ENCODE results near the gene ROPN1B. TPM values are rescaled to one million over a fixed set of nuclear protein-coding genes. Genes with fewer than 3 reads are reported as not detected.

The ROPN1B gene
- total and polyA plus RNA-seq, 2 experiments from 2014 or later: not detected

GRCh38 chr3:126018545-126018944 lies 49.6 kb downstream of the ROPN1B start:
- Histone ChIP-seq H3F3A (replicated peaks; ENCODE audit: low read depth) (no peaks in the 10 kb centered on the region), H3K36me3 (ENCODE audit: insufficient read depth) (no peaks in the 10 kb centered on the region), H3K27me3 (ENCODE audit: insufficient read depth) (no peaks in the 10 kb centered on the region), H3K4me2 (no peak overlapping the region), H3K27ac (ENCODE audit: low read depth) (no peak overlapping the region), H3K4me1 (ENCODE audit: insufficient read depth) (peaks cover 25% of the 10 kb centered on the region), H3K4me3 (no peak overlapping the region), H3K79me2 (replicated peaks; ENCODE audit: insufficient read depth) (no peaks in the 10 kb centered on the region), H4K20me1 (replicated peaks; ENCODE audit: insufficient read depth) (no peaks in the 10 kb centered on the region), H3K9me2 (ENCODE audit: insufficient read depth) (peaks cover 10% of the 10 kb centered on the region; the same call in 1 of the 2 replicates), H2AFZ (no peak overlapping the region)
- ATAC-seq (no peak), DNase-seq (ENCODE audit: low spot score) (no peak)
- H3K4me3 Mint-ChIP-seq: no peak overlapping the region
- peaks cover 2% of the 10 kb centered on the region; the same call in 1 of the 3 replicates for H3K36me3 Mint-ChIP-seq (ENCODE audit: low read depth)
- TF ChIP-seq EZH2phosphoT487 (IDR thresholded peaks at IDR 0.05; ENCODE audit: unreplicated experiment): no peak
- TF ChIP-seq STAT1 (IDR thresholded peaks at IDR 0.05; ENCODE audit: unreplicated experiment): no peak
- TF ChIP-seq REST (IDR thresholded peaks at IDR 0.05; ENCODE audit: unreplicated experiment): no peak
- TF ChIP-seq ZNF462 (CRISPR knock-in tag; IDR thresholded peaks at IDR 0.05): no peak
- no peak for TF ChIP-seq CREB1 (CRISPR knock-in tag; IDR thresholded peaks at IDR 0.05; ENCODE audit: low read depth)
- TF ChIP-seq POLR2AphosphoS5 (IDR thresholded peaks at IDR 0.05; ENCODE audit: low read depth): no peak
- no peak for TF ChIP-seq ZNF331 (CRISPR knock-in tag; IDR thresholded peaks at IDR 0.05; ENCODE audit: low read depth)
- TF ChIP-seq ZNF114 (CRISPR knock-in tag; IDR thresholded peaks at IDR 0.05): no peak
- TF ChIP-seq JUNB (IDR thresholded peaks at IDR 0.05; ENCODE audit: unreplicated experiment): no peak
- TF ChIP-seq NANOG (IDR thresholded peaks at IDR 0.05; ENCODE audit: borderline replicate concordance): no peak
- no peak for TF ChIP-seq CTCF (conservative IDR thresholded peaks at IDR 0.05; ENCODE audit: low read depth in 2 of 2)
- TF ChIP-seq ETS1 (IDR thresholded peaks at IDR 0.05): no peak
- no peak for TF ChIP-seq EZH2 (IDR thresholded peaks at IDR 0.05; ENCODE audit: low read depth, unreplicated experiment)
- H3K27ac Mint-ChIP-seq: no peak overlapping the region
- H3K27me3 Mint-ChIP-seq (ENCODE audit: insufficient read depth, low read depth, poor library complexity): peaks cover 20% of the 10 kb centered on the region
- H3K9me3 Mint-ChIP-seq: no peaks in the 10 kb centered on the region
- peaks cover 39% of the 10 kb centered on the region for H3K4me1 Mint-ChIP-seq

Measured in GM23338 (cell line).